ENCODE data around the gene TTBK2.

The TTBK2 gene

GRCh38 chr15:42695527-42696071 is 225.0 kb downstream of the TTBK2 start:
- no peak for TF ChIP-seq JUND (IDR thresholded peaks at IDR 0.05; ENCODE audit: low read depth)
- in situ Hi-C loops (cut with HindIII; ENCODE audit: low pct_unique_long_range_greater_than_20kb, low sequenced_read_pairs), result no loop called here
- DNase-seq (ENCODE audit: low read depth in 1 of 2, low spot score in 1 of 2), result no peak

DNA sequence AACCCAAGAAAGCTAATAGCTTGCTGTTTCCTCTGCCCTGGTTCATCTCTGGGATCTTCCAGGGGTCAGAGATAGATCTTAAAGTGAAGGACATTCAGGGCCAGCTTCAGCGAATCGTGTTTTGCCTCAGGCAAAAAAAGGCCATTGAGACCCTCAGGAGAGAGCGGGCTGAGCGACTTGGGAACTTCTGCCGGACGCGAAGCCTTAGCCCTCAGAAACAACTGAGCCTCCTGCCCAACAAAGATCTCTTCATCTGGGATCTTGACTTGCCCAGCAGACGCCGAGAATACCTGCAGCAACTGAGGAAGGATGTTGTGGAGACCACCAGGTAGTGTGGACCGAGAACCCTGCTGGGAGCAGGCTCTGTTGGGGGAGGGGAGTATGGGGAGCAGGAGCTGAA is 226.2 kb downstream of the TTBK2 start:
- in situ Hi-C loops (cut with HindIII; ENCODE audit: low pct_unique_long_range_greater_than_20kb, low sequenced_read_pairs), result no loop called here
- no peak for DNase-seq (ENCODE audit: low read depth in 1 of 2, low spot score in 1 of 2)
- no peak for TF ChIP-seq JUND (IDR thresholded peaks at IDR 0.05; ENCODE audit: low read depth)

DNA sequence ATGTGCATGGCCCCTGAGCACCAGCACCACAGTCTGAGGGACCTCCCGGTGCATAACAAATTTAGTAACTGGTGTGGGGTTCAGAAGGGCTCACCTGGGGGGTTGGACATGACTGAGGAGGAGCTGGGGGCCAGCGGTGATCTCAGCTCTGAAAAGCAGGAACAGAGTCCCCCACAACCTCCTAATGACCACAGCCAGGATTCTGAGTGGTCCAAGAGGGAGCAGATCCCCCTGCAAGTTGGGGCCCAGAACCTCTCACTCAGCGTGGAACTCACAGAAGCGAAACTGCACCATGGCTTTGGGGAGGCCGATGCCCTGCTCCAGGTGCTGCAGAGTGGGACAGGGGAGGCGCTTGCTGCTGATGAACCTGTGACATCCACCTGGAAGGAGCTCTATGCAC is 226.6 kb downstream of the TTBK2 start:
- no peak for TF ChIP-seq JUND (IDR thresholded peaks at IDR 0.05; ENCODE audit: low read depth)

GRCh38 chr15:42693496-42693895 is 227.1 kb downstream of the TTBK2 start:
- in situ Hi-C loops (cut with HindIII; ENCODE audit: low pct_unique_long_range_greater_than_20kb, low sequenced_read_pairs), result no loop called here

More for the DNA sequence above, 226.6 kb downstream of the TTBK2 start:
- no peak for DNase-seq (ENCODE audit: low read depth in 1 of 2, low spot score in 1 of 2)
- in situ Hi-C loops (cut with HindIII; ENCODE audit: low pct_unique_long_range_greater_than_20kb, low sequenced_read_pairs), result no loop called here

GRCh38 chr15:42692997-42693396 is 227.6 kb downstream of the TTBK2 start:
- TF ChIP-seq JUND (IDR thresholded peaks at IDR 0.05; ENCODE audit: low read depth), result no peak
- DNase-seq (ENCODE audit: low read depth in 1 of 2, low spot score in 1 of 2), result no peak
- in situ Hi-C loops (cut with HindIII; ENCODE audit: low pct_unique_long_range_greater_than_20kb, low sequenced_read_pairs), result no loop called here

More at GRCh38 chr15:42693496-42693895, 227.1 kb downstream of the TTBK2 start:
- no peak for TF ChIP-seq JUND (IDR thresholded peaks at IDR 0.05; ENCODE audit: low read depth)
- no peak for DNase-seq (ENCODE audit: low read depth in 1 of 2, low spot score in 1 of 2)

DNA sequence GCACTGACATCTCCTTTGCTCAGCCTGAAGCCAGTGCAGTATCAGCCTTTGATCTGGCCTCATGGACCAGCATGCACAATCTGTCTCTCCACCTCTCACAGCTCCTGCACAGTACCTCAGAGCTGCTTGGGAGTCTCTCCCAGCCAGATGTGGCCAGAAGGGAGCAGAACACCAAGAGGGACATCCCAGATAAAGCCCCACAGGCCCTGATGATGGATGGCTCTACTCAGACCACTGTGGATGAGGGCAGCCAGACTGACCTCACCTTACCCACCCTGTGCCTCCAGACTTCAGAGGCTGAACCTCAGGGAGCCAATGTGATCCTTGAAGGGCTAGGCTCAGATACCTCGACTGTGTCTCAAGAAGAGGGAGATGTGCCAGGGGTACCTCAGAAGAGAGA is 228.0 kb downstream of the TTBK2 start:
- no peak for TF ChIP-seq JUND (IDR thresholded peaks at IDR 0.05; ENCODE audit: low read depth)
- in situ Hi-C loops (cut with HindIII; ENCODE audit: low pct_unique_long_range_greater_than_20kb, low sequenced_read_pairs), result no loop called here
- DNase-seq (ENCODE audit: low read depth in 1 of 2, low spot score in 1 of 2), result no peak

- no peak for TF ChIP-seq JUND (IDR thresholded peaks at IDR 0.05; ENCODE audit: low read depth)
- in situ Hi-C loops (cut with HindIII; ENCODE audit: low pct_unique_long_range_greater_than_20kb, low sequenced_read_pairs), result no loop called here
- peak in 1 of 2 experiments; percentile 53 for DNase-seq (ENCODE audit: low read depth in 1 of 2, low spot score in 1 of 2)
Observed at GRCh38 chr15:42691770-42692169, 228.8 kb downstream of the TTBK2 start.

GRCh38 chr15:42691308-42691707 is 229.3 kb downstream of the TTBK2 start:
- no peak for TF ChIP-seq JUND (IDR thresholded peaks at IDR 0.05; ENCODE audit: low read depth)
- in situ Hi-C loops (cut with HindIII; ENCODE audit: low pct_unique_long_range_greater_than_20kb, low sequenced_read_pairs), result no loop called here
- DNase-seq (ENCODE audit: low read depth in 1 of 2, low spot score in 1 of 2), result no peak
